Activated CD8-positive, alpha-beta memory T cell treated with anti-CD3 and anti-CD28 coated beads for 48 hours (primary cell): ENCODE measurements around the gene ACTL8.
A peak's percentile ranks its signal among the peaks of the same experiment; 100 is the strongest.

Experiments used
- DNase-seq, 3 experiments: peaks; one replicate each; pipeline ENCODE4 v3.0.0-alpha.2; 2020; ENCODE audit warnings: low read depth in 2 of 3, low spot score in 2 of 3

ACTL8 gene

DNA sequence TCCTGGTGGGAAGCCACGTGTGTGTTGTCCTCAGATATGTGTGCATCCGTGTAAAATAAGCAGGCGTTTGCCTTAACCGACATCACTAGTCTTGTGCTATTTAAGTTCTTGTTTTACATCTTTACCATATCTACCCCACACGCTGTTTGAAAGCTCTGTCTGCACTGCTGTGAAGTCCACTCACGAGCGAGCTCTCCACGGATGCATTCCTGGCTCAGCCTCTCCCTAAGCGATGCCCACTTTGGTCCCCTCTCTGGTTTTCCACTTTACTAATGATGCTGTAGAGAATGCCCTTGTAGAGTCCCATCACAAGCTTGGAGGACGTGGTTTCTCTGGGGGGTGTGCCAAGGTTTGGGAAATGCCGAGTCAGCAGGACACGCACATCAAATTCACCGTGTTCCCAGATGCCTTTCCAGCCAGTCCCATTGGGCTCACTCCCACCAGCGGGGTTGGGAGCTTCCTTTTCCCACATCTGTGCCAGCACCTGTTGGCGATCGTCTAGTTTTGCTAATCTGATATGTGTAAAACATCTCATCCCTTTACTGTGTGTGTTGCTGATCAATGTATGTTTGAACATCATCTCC, 43.8 kb downstream of the ACTL8 start:
- no peak for DNase-seq

- no peak for DNase-seq
Measured at GRCh38 chr1:17799642-17800041, 44.5 kb downstream of the ACTL8 start.

- no peak for DNase-seq
Measured at GRCh38 chr1:17802164-17802563, 47.0 kb downstream of the ACTL8 start.

- DNase-seq, result no peak
Measured at GRCh38 chr1:17802945-17803344, 47.8 kb downstream of the ACTL8 start.

- DNase-seq, result no peak
Measured at GRCh38 chr1:17805869-17806684, 50.9 kb downstream of the ACTL8 start.

DNA sequence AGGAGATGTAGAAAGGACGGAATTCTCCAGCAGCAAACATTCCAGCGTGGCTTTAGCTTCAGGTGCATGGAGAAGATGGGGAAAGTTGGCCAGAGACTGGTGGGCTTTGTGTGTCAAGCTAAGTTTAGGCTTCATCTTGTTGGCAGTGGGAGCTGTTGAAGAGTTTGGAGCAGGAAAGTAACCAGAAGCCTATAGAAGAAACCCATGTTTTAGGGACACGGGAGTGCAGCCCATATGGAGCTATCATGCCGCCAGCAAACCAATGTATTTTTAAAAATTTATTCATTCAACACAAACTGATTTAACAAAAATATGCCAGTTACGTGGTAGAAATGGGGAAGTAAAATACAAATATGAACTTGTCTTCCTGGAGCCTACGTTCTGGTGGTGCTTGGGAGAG, 53.7 kb downstream of the ACTL8 start:
- DNase-seq, result no peak

- no peak for DNase-seq
Measured at GRCh38 chr1:17810668-17811067, 55.5 kb downstream of the ACTL8 start.

- no peak for DNase-seq
Measured at GRCh38 chr1:17816511-17816910, 61.4 kb downstream of the ACTL8 start.

- no peak for DNase-seq
Measured at GRCh38 chr1:17819129-17819802, 64.1 kb downstream of the ACTL8 start.

- DNase-seq, result no peak
Measured at GRCh38 chr1:17820198-17820597, 65.1 kb downstream of the ACTL8 start.

- DNase-seq, result no peak
Measured at GRCh38 chr1:17822741-17823426, 67.8 kb downstream of the ACTL8 start.

GRCh38 chr1:17825273-17826164, 70.4 kb downstream of the ACTL8 start:
- DNase-seq, result no peak

- DNase-seq, result peak in 2 of 3 experiments; percentile 3 to 15
Measured at GRCh38 chr1:17826165-17826488, 71.0 kb downstream of the ACTL8 start.

- DNase-seq, result no peak
Measured at GRCh38 chr1:17828991-17829390, 73.9 kb downstream of the ACTL8 start.

DNA sequence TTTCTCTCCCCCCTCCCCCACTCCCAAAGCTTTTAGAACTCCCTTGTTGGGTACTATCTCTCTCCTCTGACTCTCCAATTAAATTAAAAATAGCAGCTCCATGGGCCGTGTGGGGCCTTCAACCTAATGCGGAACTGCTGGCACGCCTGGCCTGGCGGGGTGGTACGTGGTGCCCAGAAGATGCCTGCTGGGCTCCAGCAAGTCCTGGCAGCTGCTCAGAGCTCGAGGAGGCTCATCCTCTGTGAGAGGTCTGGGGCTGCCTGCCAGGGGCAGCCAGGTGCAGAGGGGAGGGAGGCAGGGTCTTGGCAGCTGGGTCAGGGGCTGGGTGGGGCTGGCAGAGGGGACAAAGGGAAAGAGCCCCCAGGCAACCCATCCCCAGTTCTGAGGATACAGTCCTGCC, 74.4 kb downstream of the ACTL8 start:
- DNase-seq, result no peak

DNA sequence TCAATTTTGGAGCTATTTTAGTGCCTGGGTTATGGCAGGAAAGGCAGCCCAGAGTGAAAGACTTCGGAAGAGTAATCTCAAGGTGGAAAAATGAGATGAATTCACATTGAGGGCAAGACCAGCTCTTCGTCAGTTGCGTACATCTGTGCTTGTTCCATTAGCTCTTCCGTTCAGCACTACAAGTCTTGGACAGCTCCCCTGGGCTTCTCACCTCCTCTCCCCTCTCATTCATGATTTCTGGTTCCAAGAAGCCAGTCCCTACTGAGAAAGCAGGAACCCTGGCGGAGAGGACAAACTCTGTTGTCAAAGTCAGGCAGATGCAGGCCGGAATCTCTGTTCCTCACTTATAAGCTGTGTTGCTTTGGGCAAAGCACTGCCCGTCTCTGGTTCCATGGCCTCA, 76.5 kb downstream of the ACTL8 start:
- no peak for DNase-seq

GRCh38 chr1:17833661-17834501, 78.7 kb downstream of the ACTL8 start:
- no peak for DNase-seq

DNA sequence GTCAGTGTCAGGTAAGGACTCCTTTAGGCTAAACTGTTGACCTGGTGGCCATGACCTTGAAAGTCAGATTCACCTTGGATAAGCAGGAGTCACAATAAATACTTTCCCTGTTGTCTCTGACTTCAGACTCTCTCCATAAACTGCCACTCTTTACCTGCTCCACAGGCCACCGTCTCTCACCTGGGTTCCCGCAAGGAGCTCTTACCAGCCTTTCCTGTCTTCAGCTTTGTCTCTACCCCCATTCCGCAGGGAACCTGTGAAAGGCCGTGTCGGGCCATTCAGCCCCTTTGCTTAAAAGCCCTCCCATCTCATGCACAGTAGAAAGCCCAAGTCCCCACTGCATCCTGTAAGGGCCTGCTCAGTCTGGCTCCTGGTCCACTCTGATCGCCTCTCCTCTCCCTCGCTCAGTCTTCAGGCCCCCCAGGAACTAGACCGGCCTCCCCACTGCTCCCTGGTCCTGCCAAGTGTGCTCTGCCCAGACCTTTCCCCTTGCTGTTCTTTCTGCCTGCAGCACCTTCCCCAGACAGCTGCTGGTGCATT, 79.5 kb downstream of the ACTL8 start:
- no peak for DNase-seq

GRCh38 chr1:17837233-17838030, 82.3 kb downstream of the ACTL8 start:
- no peak for DNase-seq
